CD4-positive, alpha-beta T cell (primary cell): ENCODE results near the gene RBM33. TPM values are rescaled to one million over a fixed set of nuclear protein-coding genes. Genes with fewer than 3 reads are reported as not detected.

Experiments used
- ATAC-seq: fragments of 200-7000 bp; cut with Tn5 transposase; one replicate; pipeline ENCODE4 v1.10.0; 2022; ENCODE audit warnings: mild to moderate bottlenecking; ENCODE audit not compliant: poor library complexity
- CTCF ChIA-PET: fragments of 350-600 bp; sonication (Branson Sonifier 250); formaldehyde crosslinking; loops from one replicate; lab custom pipeline; 2021; ENCODE audit warnings: antibody characterized with exemption, inconsistent platforms; lab: Charles Lee
- POLR2A ChIA-PET: fragments of 350-600 bp; sonication (Branson Sonifier 250); formaldehyde crosslinking; loops from one replicate; lab custom pipeline; 2021; ENCODE audit warnings: antibody characterized with exemption, inconsistent platforms; lab: Charles Lee
- DNase-seq, 14 experiments: peaks; one replicate each; pipeline ENCODE4 v3.0.0-alpha.2; 2013 to 2020; ENCODE audit warnings: mixed read lengths in 2 of 14
- H3K27ac ChIP-seq, 2 donors: one replicate each; pipeline versions ENCODE4 v1.5.1 to v1.7.0; 2013; ENCODE audit warnings: low read length in 2 of 2, low read depth in 1 of 2, mild to moderate bottlenecking in 1 of 2
- H3K27me3 ChIP-seq, 2 experiments: 1 replicate in 1 of 2; 2 replicates in 1 of 2; pipeline versions ENCODE4 v1.6.1 to v1.7.0; 2013; ENCODE audit warnings: low read length in 2 of 2, control low read depth in 1 of 2, mild to moderate bottlenecking in 1 of 2, moderate library complexity in 1 of 2; ENCODE audit not compliant: insufficient read depth in 2 of 2, control insufficient read depth in 1 of 2
- H3K36me3 ChIP-seq: one replicate; pipeline ENCODE4 v1.6.1; 2013; ENCODE audit warnings: low read length, control low read depth; ENCODE audit not compliant: insufficient read depth
- H3K4me1 ChIP-seq: one replicate; pipeline ENCODE4 v1.6.1; 2013; ENCODE audit warnings: low read length, control low read depth; ENCODE audit not compliant: insufficient read depth
- H3K4me3 ChIP-seq: one replicate; pipeline ENCODE4 v1.5.1; 2013; ENCODE audit warnings: mild to moderate bottlenecking, low read length, moderate library complexity
- H3K9me3 ChIP-seq, 2 experiments: 1 replicate in 1 of 2; 2 replicates in 1 of 2; pipeline versions ENCODE4 v1.6.1 to v1.7.0; 2013; ENCODE audit warnings: low read length in 2 of 2, mild to moderate bottlenecking in 2 of 2, control low read depth in 1 of 2, moderate library complexity in 1 of 2; ENCODE audit not compliant: control insufficient read depth in 1 of 2, insufficient read depth in 1 of 2
- H3K27ac Mint-ChIP-seq: one replicate; pipeline ENCODE4 v1.8.0; 2020; ENCODE audit warnings: mixed read lengths
- H3K27me3 Mint-ChIP-seq: one replicate; pipeline ENCODE4 v1.8.0; 2021; ENCODE audit warnings: mixed read lengths
- H3K36me3 Mint-ChIP-seq: one replicate; pipeline ENCODE4 v1.8.0; 2021; ENCODE audit warnings: low read depth, mixed read lengths
- H3K4me1 Mint-ChIP-seq: one replicate; pipeline ENCODE4 v1.8.0; 2021; ENCODE audit warnings: low read depth, mixed read lengths
- H3K4me3 Mint-ChIP-seq: one replicate; pipeline ENCODE4 v1.8.0; 2020; ENCODE audit warnings: mild to moderate bottlenecking, mixed read lengths
- H3K9me3 Mint-ChIP-seq: one replicate; pipeline ENCODE4 v1.8.0; 2020; ENCODE audit warnings: mixed read lengths
- CTCF ChIP-seq: fragments of 200-600 bp; IDR thresholded peaks from one replicate; pipeline ENCODE4 v1.8.0; 2022; ENCODE audit warnings: antibody characterized with exemption, mild to moderate bottlenecking
- intact Hi-C, 2 experiments: fragments of 100-400 bp; cut with DNase I in 1 of 2; cut with micrococcal nuclease in 1 of 2; formaldehyde crosslinking; loops; one replicate each; pipeline versions ENCODE4 v1.15.1 to v1.9.0; 2023 to 2025; cut with DNase I, micrococcal nuclease
- total RNA-seq, 174 experiments: library from RNA in 2 of 174; stranded (reverse) in 2 of 174; gene quantifications; one replicate each; pipeline ENCODE4 v1.2.3 and lab custom pipeline; 2021 to 2026

RBM33 gene
- total RNA-seq, 2 experiments from 2014 or later: 178 to 184 TPM

GRCh38 chr7:155638366-155638765 is 6.1 kb upstream of the RBM33 start:
- no peaks in the 10 kb centered on the region for H3K27me3 ChIP-seq
- DNase-seq: no peak
- intact Hi-C loops: no loop called here
- H3K27ac Mint-ChIP-seq: no peak overlapping the region
- H3K4me3 ChIP-seq: no peak overlapping the region
- ATAC-seq: no peak
- H3K27ac ChIP-seq: no peak overlapping the region
- H3K4me3 Mint-ChIP-seq: no peak overlapping the region
- H3K9me3 ChIP-seq: peaks cover 0 to 7% of the 10 kb centered on the region in 2 experiments
- CTCF ChIA-PET: no interaction called here
- POLR2A ChIA-PET: no interaction called here
- no peak for TF ChIP-seq CTCF
- peaks cover 12% of the 10 kb centered on the region for H3K9me3 Mint-ChIP-seq
- H3K4me1 ChIP-seq: peaks cover 3% of the 10 kb centered on the region
- H3K4me1 Mint-ChIP-seq: peaks cover 6% of the 10 kb centered on the region
- H3K36me3 ChIP-seq: peaks cover 11% of the 10 kb centered on the region
- peaks cover 41% of the 10 kb centered on the region for H3K36me3 Mint-ChIP-seq
- H3K27me3 Mint-ChIP-seq: no peaks in the 10 kb centered on the region

GRCh38 chr7:155639958-155640520 is 4.4 kb upstream of the RBM33 start:
- no peak overlapping the region for H3K27ac Mint-ChIP-seq

GRCh38 chr7:155640629-155641028 is 3.8 kb upstream of the RBM33 start:
- H3K9me3 Mint-ChIP-seq: peaks cover 8% of the 10 kb centered on the region
- ATAC-seq (no peak), DNase-seq (no peak)
- peaks cover 56% of the 10 kb centered on the region for H3K36me3 Mint-ChIP-seq
- Histone ChIP-seq H3K36me3 (peaks cover 11% of the 10 kb centered on the region), H3K4me3 (no peak overlapping the region), H3K4me1 (peaks cover 10% of the 10 kb centered on the region), H3K9me3 (peaks cover 0 to 7% of the 10 kb centered on the region in 2 experiments), H3K27ac (no peak overlapping the region), H3K27me3 (no peaks in the 10 kb centered on the region)
- POLR2A ChIA-PET: no interaction called here
- H3K27ac Mint-ChIP-seq: no peak overlapping the region
- TF ChIP-seq CTCF: no peak
- no peaks in the 10 kb centered on the region for H3K27me3 Mint-ChIP-seq
- H3K4me3 Mint-ChIP-seq: peak overlapping the region; percentile 42
- CTCF ChIA-PET: no interaction called here
- intact Hi-C loops: loop anchor here (5.0 to 10.0 kb wide), 10 partner anchors 54 to 1497 kb away; partner anchors contain the start of genes INSIG1 (in 1 of the 2), LMBR1 (in 1 of the 2), PAXIP1 (in 1 of the 2) and RNF32 (in 1 of the 2)
- peaks cover 24% of the 10 kb centered on the region for H3K4me1 Mint-ChIP-seq

More at GRCh38 chr7:155639958-155640520, 4.4 kb upstream of the RBM33 start:
- Mint-ChIP-seq H3K4me1 (peaks cover 18% of the 10 kb centered on the region), H3K4me3 (peak overlapping the region; percentile 42), H3K9me3 (peaks cover 9% of the 10 kb centered on the region), H3K36me3 (peaks cover 50% of the 10 kb centered on the region), H3K27me3 (no peaks in the 10 kb centered on the region)
- ChIA-PET POLR2A (no interaction called here), CTCF (no interaction called here)
- Histone ChIP-seq H3K27ac (no peak overlapping the region), H3K36me3 (peaks cover 11% of the 10 kb centered on the region), H3K4me1 (peaks cover 8% of the 10 kb centered on the region), H3K9me3 (peaks cover 0 to 7% of the 10 kb centered on the region in 2 experiments), H3K4me3 (no peak overlapping the region), H3K27me3 (no peaks in the 10 kb centered on the region)
- intact Hi-C loops: loop anchor here (5.0 to 10.0 kb wide), 10 partner anchors 55 to 1497 kb away; partner anchors contain the start of genes INSIG1 (in 1 of the 2), LMBR1 (in 1 of the 2), PAXIP1 (in 1 of the 2) and RNF32 (in 1 of the 2)
- DNase-seq (no peak), ATAC-seq (no peak)
- TF ChIP-seq CTCF: no peak
